ENCODE measurements around the gene ARHGEF19.
"Not testable (repeated sequence)": the region's sequence is repeated elsewhere in the genome, so short reads cannot be mapped to it uniquely, and the experiment has no call there.

ARHGEF19 gene

GRCh38 chr1:16175610-16176553 is 36.6 kb downstream of the ARHGEF19 start:
- H3K27me3 Mint-ChIP-seq: no peaks in the 10 kb centered on the region
- H3K36me3 Mint-ChIP-seq: no peaks in the 10 kb centered on the region
- H3K27ac Mint-ChIP-seq: no peak overlapping the region
- no peak overlapping the region for H3K4me3 Mint-ChIP-seq
- no peaks in the 10 kb centered on the region for H3K4me1 Mint-ChIP-seq (ENCODE audit: low read depth)
- no peaks in the 10 kb centered on the region for H3K9me3 Mint-ChIP-seq (ENCODE audit: low read depth)

- Mint-ChIP-seq H3K27me3 (no peaks in the 10 kb centered on the region), H3K9me3 (ENCODE audit: low read depth) (no peaks in the 10 kb centered on the region), H3K4me1 (ENCODE audit: low read depth) (no peaks in the 10 kb centered on the region), H3K27ac (no peak overlapping the region), H3K4me3 (no peak overlapping the region), H3K36me3 (no peaks in the 10 kb centered on the region)
Measured at GRCh38 chr1:16174886-16175598, 37.4 kb downstream of the ARHGEF19 start.

DNA sequence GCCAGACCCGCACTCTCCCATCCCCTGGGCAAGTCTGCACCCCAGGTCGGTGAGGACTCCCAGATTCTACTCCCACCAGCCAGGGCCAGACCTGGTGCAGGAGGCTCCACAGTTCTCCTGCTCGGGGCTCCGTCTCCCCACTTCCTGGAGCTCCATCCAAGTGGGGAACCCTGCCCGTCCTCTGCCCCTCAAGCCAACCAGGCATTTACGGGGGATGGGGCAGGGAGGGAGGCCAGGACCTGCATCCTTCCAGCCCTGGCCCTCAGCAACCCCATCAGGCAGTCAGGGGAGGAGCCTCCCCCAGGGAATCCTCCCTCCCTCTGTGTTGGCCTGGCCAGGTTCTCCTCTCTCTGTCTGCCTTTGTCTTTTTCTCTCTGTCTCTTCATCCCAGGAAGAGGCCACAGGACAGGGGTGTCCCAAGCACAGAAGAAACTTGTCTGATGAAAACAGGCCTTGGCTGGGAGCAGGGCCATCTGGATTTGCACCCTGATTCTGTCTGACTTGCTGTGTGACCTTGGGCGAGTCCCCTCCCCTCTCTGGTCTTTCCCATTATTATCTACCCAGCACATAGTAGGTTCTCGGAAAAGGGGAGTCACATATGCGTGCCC is 38.1 kb downstream of the ARHGEF19 start:
- H3K9me3 Mint-ChIP-seq (ENCODE audit: low read depth): no peaks in the 10 kb centered on the region
- no peak overlapping the region for H3K27ac Mint-ChIP-seq
- no peak overlapping the region for H3K4me3 Mint-ChIP-seq
- H3K27me3 Mint-ChIP-seq: no peaks in the 10 kb centered on the region
- no peaks in the 10 kb centered on the region for H3K36me3 Mint-ChIP-seq
- peaks cover under 1% of the 10 kb centered on the region for H3K4me1 Mint-ChIP-seq (ENCODE audit: low read depth)

GRCh38 chr1:16173447-16174260 is 38.8 kb downstream of the ARHGEF19 start:
- Mint-ChIP-seq H3K4me3 (no peak overlapping the region), H3K9me3 (ENCODE audit: low read depth) (no peaks in the 10 kb centered on the region), H3K4me1 (ENCODE audit: low read depth) (peaks cover 8% of the 10 kb centered on the region), H3K36me3 (no peaks in the 10 kb centered on the region), H3K27ac (no peak overlapping the region), H3K27me3 (no peaks in the 10 kb centered on the region)

DNA sequence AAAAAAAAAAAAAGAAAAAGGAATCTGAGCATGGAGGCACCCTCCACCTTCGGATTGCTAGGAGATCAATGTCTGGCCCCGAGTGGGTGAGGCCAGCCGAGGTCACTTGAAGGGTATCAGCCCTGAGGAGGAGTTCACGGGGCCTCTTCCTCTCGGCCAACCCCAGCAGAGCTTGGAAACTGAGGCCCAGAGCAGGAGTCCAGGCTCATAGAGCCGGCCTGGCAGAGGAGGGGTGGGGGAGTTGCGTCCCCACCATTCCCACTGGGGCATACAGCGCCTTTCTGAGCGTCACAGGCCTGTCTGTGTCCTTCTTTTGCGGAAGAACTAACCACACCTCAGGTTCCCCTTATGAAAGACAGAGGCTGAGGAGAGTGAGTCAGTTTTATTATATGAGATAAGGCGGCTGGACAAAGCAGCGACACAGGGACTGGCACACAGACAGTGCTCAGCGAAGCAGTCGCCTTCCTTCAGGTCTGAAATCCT is 39.4 kb downstream of the ARHGEF19 start:
- Mint-ChIP-seq H3K4me3 (no peak overlapping the region), H3K9me3 (ENCODE audit: low read depth) (no peaks in the 10 kb centered on the region)

DNA sequence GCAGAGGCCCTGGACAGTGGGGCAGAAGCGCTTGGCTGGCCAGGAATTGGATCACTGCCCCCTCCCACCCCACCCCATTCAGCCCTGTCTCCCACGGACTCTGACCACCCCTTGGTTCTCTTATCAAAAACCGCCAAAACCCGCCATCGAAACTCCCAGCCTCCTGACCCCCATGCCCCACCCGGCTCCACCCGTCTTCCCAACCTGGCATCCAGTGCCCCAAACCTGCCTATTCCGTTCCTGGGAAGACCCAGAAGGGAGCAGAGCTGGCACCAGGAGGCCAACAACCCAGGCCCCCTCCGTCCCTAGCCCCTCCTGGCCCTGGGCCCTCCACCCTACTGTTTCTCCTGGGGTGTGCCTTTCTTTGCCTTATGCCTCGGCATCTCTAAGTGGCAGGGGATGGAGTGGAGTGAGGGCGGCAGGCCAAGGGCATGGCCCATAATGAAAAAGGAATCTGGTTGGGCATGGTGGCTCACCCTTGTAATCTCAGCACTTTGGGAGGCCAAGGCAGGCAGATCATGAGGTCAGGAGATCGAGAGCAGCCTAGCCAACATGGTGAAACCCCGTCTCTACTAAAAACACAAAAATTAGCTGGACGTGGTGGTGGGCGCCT is 40.1 kb downstream of the ARHGEF19 start:
- Mint-ChIP-seq H3K27me3 (no peaks in the 10 kb centered on the region), H3K4me1 (ENCODE audit: low read depth) (peaks cover 14% of the 10 kb centered on the region)

More for the DNA sequence above, 39.4 kb downstream of the ARHGEF19 start:
- H3K27ac Mint-ChIP-seq: no peak overlapping the region
- H3K4me1 Mint-ChIP-seq (ENCODE audit: low read depth): peaks cover 14% of the 10 kb centered on the region
- H3K36me3 Mint-ChIP-seq: no peaks in the 10 kb centered on the region
- no peaks in the 10 kb centered on the region for H3K27me3 Mint-ChIP-seq

DNA sequence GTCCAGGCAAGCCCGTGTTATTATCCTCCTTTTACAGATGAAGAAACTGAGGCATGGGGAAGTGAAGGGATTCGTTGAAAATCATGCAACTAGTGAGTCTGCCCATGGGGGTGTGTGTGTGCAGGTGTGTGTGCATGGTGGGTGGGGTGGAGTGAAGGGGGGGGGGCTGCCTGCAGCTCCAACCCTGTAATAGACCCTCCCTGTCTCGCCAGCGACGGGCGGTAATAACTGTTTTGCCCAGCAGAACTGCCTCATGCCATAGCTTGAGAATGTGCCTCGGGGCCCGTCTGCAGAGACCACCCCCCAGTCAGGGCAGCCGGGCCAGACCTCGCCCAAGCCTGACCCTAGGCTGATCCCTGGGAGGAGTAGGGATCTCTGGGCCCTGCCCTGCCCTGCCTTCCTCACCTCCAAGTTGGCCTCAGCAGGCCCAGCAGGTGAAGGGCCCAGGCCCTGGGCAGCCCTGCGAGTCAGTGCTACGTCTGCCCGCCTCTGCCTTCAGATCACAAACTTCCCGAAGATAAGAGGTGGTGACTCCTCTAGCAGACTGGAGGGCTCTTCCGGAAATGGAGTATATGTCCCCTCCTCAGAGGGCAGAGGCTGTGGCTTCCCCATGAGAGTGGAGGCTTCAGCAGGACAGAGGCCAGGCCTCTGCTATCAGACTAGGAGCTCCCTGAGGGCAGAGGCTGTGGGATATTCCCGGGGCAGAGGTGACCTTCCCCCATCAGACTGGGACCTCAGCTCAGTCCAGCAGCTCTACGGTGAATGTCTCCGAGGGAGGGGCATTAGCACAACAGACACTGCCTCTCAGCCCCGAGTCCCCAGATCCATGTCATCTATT is 40.9 kb downstream of the ARHGEF19 start:
- H3K4me1 Mint-ChIP-seq (ENCODE audit: low read depth): peaks cover 14% of the 10 kb centered on the region
- no peak overlapping the region for H3K27ac Mint-ChIP-seq
- H3K36me3 Mint-ChIP-seq: no peaks in the 10 kb centered on the region
- no peak overlapping the region for H3K4me3 Mint-ChIP-seq
- H3K9me3 Mint-ChIP-seq (ENCODE audit: low read depth): no peaks in the 10 kb centered on the region
- H3K27me3 Mint-ChIP-seq: no peaks in the 10 kb centered on the region

More for the DNA sequence above, 40.1 kb downstream of the ARHGEF19 start:
- Mint-ChIP-seq H3K27ac (no peak overlapping the region), H3K9me3 (ENCODE audit: low read depth) (no peaks in the 10 kb centered on the region), H3K36me3 (no peaks in the 10 kb centered on the region), H3K4me3 (no peak overlapping the region)

GRCh38 chr1:16170283-16170673 is 42.2 kb downstream of the ARHGEF19 start:
- H3K4me1 Mint-ChIP-seq (ENCODE audit: low read depth): peaks cover 25% of the 10 kb centered on the region
- H3K36me3 Mint-ChIP-seq: no peaks in the 10 kb centered on the region
- no peaks in the 10 kb centered on the region for H3K27me3 Mint-ChIP-seq
- H3K4me3 Mint-ChIP-seq: no peak overlapping the region
- H3K9me3 Mint-ChIP-seq (ENCODE audit: low read depth): no peaks in the 10 kb centered on the region
- no peak overlapping the region for H3K27ac Mint-ChIP-seq

DNA sequence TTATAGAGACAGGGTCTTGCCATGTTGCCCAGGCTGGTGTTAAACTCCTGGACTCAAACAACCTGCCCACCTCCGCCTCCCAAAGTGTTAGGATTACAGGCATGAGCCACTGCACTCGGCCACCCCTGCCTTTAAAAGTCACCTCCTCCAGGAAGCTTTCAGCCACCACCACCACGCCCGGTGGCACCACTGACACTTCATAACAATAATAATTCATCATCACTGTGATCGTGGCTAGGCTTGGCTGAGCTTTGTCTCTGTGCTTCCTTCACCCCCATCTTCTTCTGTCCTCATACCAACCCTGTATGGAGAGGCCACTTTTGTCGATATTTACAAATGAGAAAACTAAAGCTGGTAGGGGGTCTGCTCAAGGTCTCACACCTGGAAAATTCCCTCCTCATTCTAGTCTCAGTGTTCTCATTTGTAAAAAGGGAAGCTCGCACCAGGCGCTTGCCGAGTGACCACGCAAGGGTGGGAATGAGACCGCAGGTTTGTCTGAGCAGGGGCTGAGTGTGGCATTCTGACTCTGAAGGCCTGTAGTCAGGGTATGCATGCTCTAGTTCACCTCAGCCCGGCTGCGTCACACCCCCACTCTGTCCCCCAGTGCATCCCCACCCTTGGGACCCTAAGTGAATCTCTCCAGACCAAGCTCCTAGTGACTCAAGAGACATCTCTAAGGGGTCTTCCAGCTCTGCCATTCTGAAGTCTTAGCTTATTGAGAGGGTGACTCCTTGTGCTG is 43.7 kb downstream of the ARHGEF19 start:
- H3K9me3 Mint-ChIP-seq (ENCODE audit: low read depth): no peaks in the 10 kb centered on the region
- no peaks in the 10 kb centered on the region for H3K27me3 Mint-ChIP-seq
- H3K4me1 Mint-ChIP-seq (ENCODE audit: low read depth): peaks cover 37% of the 10 kb centered on the region
- H3K4me3 Mint-ChIP-seq: peak overlapping the region; percentile 77
- H3K36me3 Mint-ChIP-seq: no peaks in the 10 kb centered on the region
- H3K27ac Mint-ChIP-seq: no peak overlapping the region

- H3K36me3 Mint-ChIP-seq; H3K27me3 Mint-ChIP-seq; H3K9me3 Mint-ChIP-seq (ENCODE audit: low read depth); H3K27ac Mint-ChIP-seq: not testable (repeated sequence)
- Mint-ChIP-seq H3K4me3 (peak overlapping the region; percentile 77), H3K4me1 (ENCODE audit: low read depth) (peaks cover 41% of the 10 kb centered on the region)
Measured at GRCh38 chr1:16168144-16168495, 44.3 kb downstream of the ARHGEF19 start.

- H3K4me3 Mint-ChIP-seq: no peak overlapping the region
- no peak overlapping the region for H3K27ac Mint-ChIP-seq
- no peaks in the 10 kb centered on the region for H3K36me3 Mint-ChIP-seq
- no peaks in the 10 kb centered on the region for H3K27me3 Mint-ChIP-seq
- no peaks in the 10 kb centered on the region for H3K9me3 Mint-ChIP-seq (ENCODE audit: low read depth)
- H3K4me1 Mint-ChIP-seq (ENCODE audit: low read depth): peaks cover 46% of the 10 kb centered on the region
Measured at GRCh38 chr1:16167331-16168143, 44.9 kb downstream of the ARHGEF19 start.

GRCh38 chr1:16166117-16166516 is 46.3 kb downstream of the ARHGEF19 start:
- Mint-ChIP-seq H3K4me1 (ENCODE audit: low read depth) (peaks cover 58% of the 10 kb centered on the region), H3K27me3 (no peaks in the 10 kb centered on the region), H3K4me3 (no peak overlapping the region), H3K9me3 (ENCODE audit: low read depth) (no peaks in the 10 kb centered on the region), H3K36me3 (no peaks in the 10 kb centered on the region), H3K27ac (no peak overlapping the region)

All from activated naive CD8-positive, alpha-beta T cell (primary cell).